K562 treated with DMSO at 1 percent for 48 hours (cell line): ENCODE measurements around the gene AIF1L. TPM values are rescaled to one million over a fixed set of nuclear protein-coding genes. Genes with fewer than 3 reads are reported as not detected.

ENCODE experiments used
- total RNA-seq: library from RNA; unstranded; fragments of 300-600 nt; gene quantifications from 2 replicates; pipeline ENCODE4 v1.2.3, GENCODE V29; 2022; ENCODE audit warnings: low replicate concordance; ENCODE audit errors: extremely low read depth

The AIF1L gene
- total RNA-seq: not detected in 2 replicates

GRCh38 chr9:131096269-131097125 is at the start of gene AIF1L:
TSS of gene AIF1L (plus strand) at chr9:131096531. CDS start at chr9:131096630, 99 bp downstream.

DNA sequence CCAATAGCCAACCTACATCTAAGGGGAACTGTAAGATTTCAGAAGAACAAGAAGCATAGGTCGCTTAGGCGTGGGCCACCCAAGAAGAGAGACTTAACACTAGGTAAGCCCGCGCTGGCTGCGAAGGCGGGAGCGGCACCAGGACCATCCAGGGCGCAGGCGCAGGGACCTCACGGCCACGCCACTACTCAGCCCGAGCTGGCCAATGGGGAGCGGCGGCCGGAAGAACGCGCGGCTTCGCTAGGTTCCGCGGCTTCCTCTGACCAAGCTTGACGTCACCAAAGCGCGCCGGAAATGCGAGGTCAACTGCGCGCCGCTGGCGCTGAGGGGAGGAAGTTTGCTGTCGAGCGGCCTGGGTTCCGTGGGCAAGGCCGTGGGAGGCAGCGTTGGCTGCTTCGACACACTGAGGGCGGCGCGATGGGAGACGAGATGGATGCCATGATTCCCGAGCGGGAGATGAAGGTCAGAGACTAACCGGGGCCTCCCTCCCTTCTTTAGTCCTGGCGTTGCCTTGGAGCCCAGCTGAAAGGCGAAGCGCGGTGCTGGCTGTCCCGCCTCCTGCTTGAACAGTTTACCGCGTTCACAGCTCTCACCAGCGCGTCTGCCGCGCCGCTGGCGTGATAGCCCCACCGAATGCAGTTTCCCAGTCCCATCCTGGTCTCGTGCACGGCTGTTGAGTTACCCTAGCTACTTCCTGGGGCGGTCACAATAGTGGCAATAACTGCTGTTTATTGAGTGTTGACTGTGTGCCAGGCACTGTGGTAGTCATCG is 29.1 kb downstream of the AIF1L start, which contains the start of gene NUP214:
Gene NUP214, plus strand, starts transcription at position 299 of the 771 bp plus-strand sequence. Its CDS starts 119 bp downstream, at position 418.

Other genes starting within 250 kb of the AIF1L start
- gene QRFP, start 199.7 kb upstream of the AIF1L start, total RNA-seq: not detected in 2 replicates
- not detected in 2 replicates for gene FIBCD1, start 157.3 kb upstream of the AIF1L start, total RNA-seq
- gene LAMC3, start 87.4 kb upstream of the AIF1L start, total RNA-seq: not detected in 2 replicates
- gene NUP214, start 29.1 kb downstream of the AIF1L start, total RNA-seq: not detected in 2 replicates
- not detected in 2 replicates for gene FAM78A, start 180.0 kb downstream of the AIF1L start, total RNA-seq
- gene PLPP7, start 193.2 kb downstream of the AIF1L start, total RNA-seq: not detected in 2 replicates